ENCODE data around the gene SNX19. TPM values are rescaled to one million over a fixed set of nuclear protein-coding genes. Genes with fewer than 3 reads are reported as not detected.

SNX19 gene
- total RNA-seq, 1 donor from 2014 or later = 67.4 TPM

DNA sequence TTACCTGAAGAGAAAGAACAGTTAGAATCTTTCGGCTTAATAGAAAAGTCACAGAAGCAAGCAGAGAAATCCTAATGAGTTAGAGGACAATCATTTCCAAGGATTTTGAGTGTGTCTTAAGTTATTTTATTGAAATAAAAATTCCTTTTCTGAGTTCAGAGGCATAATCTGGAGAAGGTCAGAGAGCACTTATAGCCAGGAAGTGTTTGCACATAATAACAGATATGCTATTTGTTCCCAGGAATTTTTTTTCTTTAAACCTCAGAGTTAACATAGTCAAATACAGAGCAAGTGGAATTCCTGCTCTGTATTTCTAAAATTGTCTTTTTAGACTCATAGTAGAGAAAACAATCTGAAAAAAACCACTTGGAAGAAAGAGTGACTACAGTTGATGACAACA lies 74.3 kb downstream of the SNX19 start:
- TF ChIP-seq, protein P1, sequence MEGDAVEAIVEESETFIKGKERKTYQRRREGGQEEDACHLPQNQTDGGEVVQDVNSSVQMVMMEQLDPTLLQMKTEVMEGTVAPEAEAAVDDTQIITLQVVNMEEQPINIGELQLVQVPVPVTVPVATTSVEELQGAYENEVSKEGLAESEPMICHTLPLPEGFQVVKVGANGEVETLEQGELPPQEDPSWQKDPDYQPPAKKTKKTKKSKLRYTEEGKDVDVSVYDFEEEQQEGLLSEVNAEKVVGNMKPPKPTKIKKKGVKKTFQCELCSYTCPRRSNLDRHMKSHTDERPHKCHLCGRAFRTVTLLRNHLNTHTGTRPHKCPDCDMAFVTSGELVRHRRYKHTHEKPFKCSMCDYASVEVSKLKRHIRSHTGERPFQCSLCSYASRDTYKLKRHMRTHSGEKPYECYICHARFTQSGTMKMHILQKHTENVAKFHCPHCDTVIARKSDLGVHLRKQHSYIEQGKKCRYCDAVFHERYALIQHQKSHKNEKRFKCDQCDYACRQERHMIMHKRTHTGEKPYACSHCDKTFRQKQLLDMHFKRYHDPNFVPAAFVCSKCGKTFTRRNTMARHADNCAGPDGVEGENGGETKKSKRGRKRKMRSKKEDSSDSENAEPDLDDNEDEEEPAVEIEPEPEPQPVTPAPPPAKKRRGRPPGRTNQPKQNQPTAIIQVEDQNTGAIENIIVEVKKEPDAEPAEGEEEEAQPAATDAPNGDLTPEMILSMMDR (IDR thresholded peaks at IDR 0.05) = no peak
- intact Hi-C loops (cut with DNase I) = no loop called here
- no peaks in the 10 kb centered on the region for H3K36me3 ChIP-seq
- DNase-seq (no peak), ATAC-seq (peak in 1 of 2 donors; percentile 44)
- peak overlapping the region; percentile 19 for H3K27ac ChIP-seq
- no peak overlapping the region for H3K4me3 ChIP-seq
- peaks cover 12% of the 10 kb centered on the region for H3K4me1 ChIP-seq
- H3K27me3 ChIP-seq (ENCODE audit: low read depth) = no peaks in the 10 kb centered on the region
- H3K9me3 ChIP-seq = no peaks in the 10 kb centered on the region

DNA sequence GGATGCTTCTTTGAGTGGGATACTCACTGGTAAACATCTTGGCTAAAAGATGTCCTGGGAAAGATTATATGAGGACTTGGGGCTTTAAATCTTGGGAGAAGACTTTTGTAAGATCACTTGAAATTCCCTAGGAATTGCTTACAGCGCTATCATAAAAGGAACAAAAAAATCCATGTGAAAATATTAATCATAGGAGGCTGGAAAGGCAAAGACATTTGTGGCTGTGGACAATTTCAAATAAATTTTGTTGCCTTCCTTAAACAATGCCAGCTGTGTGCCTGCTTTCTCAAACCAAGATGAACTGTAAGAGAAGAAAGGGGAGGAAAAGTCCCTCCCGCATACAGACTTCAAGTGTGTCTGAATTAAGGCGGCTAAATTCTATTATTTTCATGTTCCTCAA lies 75.6 kb downstream of the SNX19 start:
- intact Hi-C loops (cut with DNase I) = no loop called here
- ATAC-seq = no peak
- Histone ChIP-seq H3K27me3 (ENCODE audit: low read depth) (no peaks in the 10 kb centered on the region), H3K36me3 (no peaks in the 10 kb centered on the region), H3K27ac (peak overlapping the region; percentile 19), H3K9me3 (no peaks in the 10 kb centered on the region), H3K4me3 (no peak overlapping the region), H3K4me1 (peaks cover 12% of the 10 kb centered on the region)
- TF ChIP-seq, protein P1 (IDR thresholded peaks at IDR 0.05) = no peak
- DNase-seq = no peak

DNA sequence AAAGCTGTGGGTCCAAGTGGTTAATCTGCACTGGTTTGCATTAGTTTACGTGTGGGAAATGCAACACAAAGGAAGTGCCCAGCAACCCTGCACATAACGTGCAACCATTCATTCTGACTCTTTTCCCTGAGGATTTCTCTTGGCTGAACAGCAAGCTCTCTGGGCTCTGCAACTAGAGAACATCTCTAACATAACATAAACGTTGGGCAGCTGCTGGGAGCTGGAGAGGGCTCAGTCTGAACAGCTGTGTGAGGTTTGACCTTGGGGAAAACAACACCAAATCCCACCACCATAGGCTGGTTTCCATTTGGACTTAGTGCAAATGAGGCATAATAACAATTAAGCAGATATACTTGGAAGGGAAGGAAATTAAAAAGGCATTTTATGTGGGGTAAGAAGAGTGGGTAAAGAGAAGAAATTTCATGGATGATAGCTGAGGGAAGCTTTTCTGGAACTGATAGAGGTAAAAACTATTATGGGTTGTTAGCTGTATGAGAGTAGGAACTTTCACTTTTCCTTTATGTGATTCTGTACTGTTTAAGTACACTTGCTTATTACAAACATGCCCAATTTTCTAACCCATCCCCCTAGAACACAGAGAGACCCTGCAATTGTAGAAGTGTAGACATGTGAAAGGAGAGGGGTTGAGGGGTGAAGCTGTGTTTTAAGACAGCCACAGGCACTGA lies 76.2 kb downstream of the SNX19 start:
- H3K4me3 ChIP-seq = no peak overlapping the region
- H3K36me3 ChIP-seq = no peaks in the 10 kb centered on the region
- TF ChIP-seq, protein P1 (IDR thresholded peaks at IDR 0.05) = no peak
- H3K9me3 ChIP-seq = no peaks in the 10 kb centered on the region
- ATAC-seq (no peak), DNase-seq (no peak)
- no peaks in the 10 kb centered on the region for H3K27me3 ChIP-seq (ENCODE audit: low read depth)
- intact Hi-C loops (cut with DNase I) = no loop called here
- peak overlapping the region; percentile 19 for H3K27ac ChIP-seq
- H3K4me1 ChIP-seq = peaks cover 12% of the 10 kb centered on the region

DNA sequence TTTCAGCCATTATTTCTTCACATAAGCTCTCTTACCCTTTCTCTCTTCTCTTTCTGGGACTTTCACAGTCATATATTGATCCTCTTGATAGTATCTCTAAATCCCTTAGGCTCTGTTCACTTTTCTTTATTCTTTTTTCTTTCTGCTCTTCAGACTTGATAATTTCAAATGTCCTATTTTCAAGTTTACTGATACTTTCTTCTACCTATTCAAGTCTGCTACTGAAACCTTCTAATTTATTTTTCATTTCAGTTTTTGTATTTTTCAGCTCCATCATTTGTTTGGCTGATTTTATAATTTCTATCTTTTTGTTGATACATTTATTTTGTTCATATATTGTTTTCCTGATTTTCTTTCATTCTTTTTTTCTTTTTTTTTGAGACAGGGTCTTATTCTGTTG lies 79.1 kb downstream of the SNX19 start:
- Histone ChIP-seq H3K27me3 (ENCODE audit: low read depth) (no peaks in the 10 kb centered on the region), H3K9me3 (no peaks in the 10 kb centered on the region), H3K4me3 (no peak overlapping the region), H3K4me1 (peaks cover 12% of the 10 kb centered on the region), H3K36me3 (no peaks in the 10 kb centered on the region), H3K27ac (no peak overlapping the region)
- intact Hi-C loops (cut with DNase I) = no loop called here
- DNase-seq (no peak), ATAC-seq (no peak)
- TF ChIP-seq, protein P1 (IDR thresholded peaks at IDR 0.05) = no peak

DNA sequence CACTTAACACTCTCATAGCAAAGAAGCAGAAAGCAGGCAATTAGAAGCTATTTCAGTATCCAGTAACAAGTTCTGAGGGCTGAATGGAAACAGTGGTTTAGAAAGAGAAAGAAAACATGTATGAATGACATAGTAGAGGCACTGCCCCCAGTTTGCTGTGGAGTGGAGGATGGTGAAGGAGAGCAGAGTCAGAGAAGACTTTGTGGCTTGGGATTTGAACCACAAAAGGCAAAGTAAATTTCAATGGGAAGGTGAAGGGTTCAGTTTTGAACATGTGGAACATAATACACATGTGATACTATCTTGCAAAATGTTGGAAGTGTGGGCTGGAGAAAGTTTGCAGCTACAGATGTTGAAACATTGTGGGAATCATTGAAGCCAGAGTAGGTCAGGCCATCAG lies 81.4 kb downstream of the SNX19 start:
- H3K27ac ChIP-seq = no peak overlapping the region
- no peak for ATAC-seq
- H3K4me1 ChIP-seq = peaks cover 8% of the 10 kb centered on the region
- H3K4me3 ChIP-seq = no peak overlapping the region
- intact Hi-C loops (cut with DNase I) = no loop called here
- H3K27me3 ChIP-seq (ENCODE audit: low read depth) = no peaks in the 10 kb centered on the region
- no peaks in the 10 kb centered on the region for H3K36me3 ChIP-seq
- DNase-seq = no peak
- TF ChIP-seq, protein P1 (IDR thresholded peaks at IDR 0.05) = no peak
- H3K9me3 ChIP-seq = no peaks in the 10 kb centered on the region
